H9 (cell line): ENCODE data around the gene CREG1. TPM values are rescaled to one million over a fixed set of nuclear protein-coding genes. Genes with fewer than 3 reads are reported as not detected.

ENCODE experiments used
- DNase-seq: peaks from one replicate; pipeline ENCODE4 v3.0.0-alpha.2; 2017
- H2AFZ ChIP-seq: one replicate; pipeline ENCODE4 v1.6.1; 2013; ENCODE audit warnings: mild to moderate bottlenecking, low read length, control low read depth, moderate library complexity
- H2AK5ac ChIP-seq: 2 replicates; pipeline ENCODE4 v1.6.1; 2013; ENCODE audit warnings: low read length, control low read depth, mixed read lengths; ENCODE audit not compliant: insufficient read length
- H2BK120ac ChIP-seq: one replicate; pipeline ENCODE4 v1.6.1; 2013; ENCODE audit warnings: low read depth, mild to moderate bottlenecking, low read length, control low read depth, inconsistent platforms; ENCODE audit not compliant: poor library complexity, severe bottlenecking
- H2BK12ac ChIP-seq: 2 replicates; pipeline ENCODE4 v1.6.1; 2013; ENCODE audit warnings: low read length, control low read depth, mixed read lengths, low read depth; ENCODE audit not compliant: insufficient read length
- H2BK15ac ChIP-seq: 2 replicates; pipeline ENCODE4 v1.6.1; 2013; ENCODE audit warnings: low read depth, low read length, control low read depth
- H2BK20ac ChIP-seq: one replicate; pipeline ENCODE4 v1.6.1; 2013; ENCODE audit warnings: low read depth, mild to moderate bottlenecking, low read length, control low read depth, inconsistent platforms; ENCODE audit not compliant: poor library complexity, severe bottlenecking
- H2BK5ac ChIP-seq: 2 replicates; pipeline ENCODE4 v1.6.1; 2013; ENCODE audit warnings: low read length, control low read depth, mixed read lengths; ENCODE audit not compliant: insufficient read length
- H3K14ac ChIP-seq: 2 replicates; pipeline ENCODE4 v1.6.1; 2013; ENCODE audit warnings: low read length, control low read depth; ENCODE audit not compliant: insufficient read depth
- H3K18ac ChIP-seq: 2 replicates; pipeline ENCODE4 v1.6.1; 2013; ENCODE audit warnings: low read depth, mild to moderate bottlenecking, mixed read lengths, low read length, control low read depth; ENCODE audit not compliant: insufficient read length
- H3K23ac ChIP-seq: 2 replicates; pipeline ENCODE4 v1.6.1; 2013; ENCODE audit warnings: low read length, control low read depth, mixed read lengths, low read depth; ENCODE audit not compliant: insufficient read length
- H3K23me2 ChIP-seq: 2 replicates; pipeline ENCODE4 v1.6.1; 2013; ENCODE audit warnings: low read depth, mild to moderate bottlenecking, mixed read lengths, low read length, control low read depth; ENCODE audit not compliant: insufficient read length, poor library complexity, severe bottlenecking
- H3K27ac ChIP-seq: 2 replicates; pipeline ENCODE4 v1.5.1; 2013; ENCODE audit warnings: low read length, control low read depth, mixed read lengths, low read depth; ENCODE audit not compliant: insufficient read length
- H3K27me3 ChIP-seq: 2 replicates; pipeline ENCODE4 v1.6.1; 2013; ENCODE audit warnings: low read length, control low read depth, inconsistent platforms; ENCODE audit not compliant: insufficient read depth
- H3K4ac ChIP-seq: 2 replicates; pipeline ENCODE4 v1.6.1; 2013; ENCODE audit warnings: low read depth, mild to moderate bottlenecking, control low read depth, inconsistent platforms, low read length, moderate library complexity
- H3K4me1 ChIP-seq: 2 replicates; pipeline ENCODE4 v1.6.1; 2013; ENCODE audit warnings: low read length, control low read depth, inconsistent platforms; ENCODE audit not compliant: insufficient read depth
- H3K4me2 ChIP-seq: 2 replicates; pipeline ENCODE4 v1.6.1; 2013; ENCODE audit warnings: low read length, control low read depth, mixed read lengths; ENCODE audit not compliant: insufficient read length, insufficient read depth
- H3K56ac ChIP-seq: 2 replicates; pipeline ENCODE4 v1.6.1; 2013; ENCODE audit warnings: low read depth, mild to moderate bottlenecking, mixed read lengths, low read length, control low read depth; ENCODE audit not compliant: insufficient read length
- H3K79me1 ChIP-seq: 2 replicates; pipeline ENCODE4 v1.6.1; 2013; ENCODE audit warnings: low read depth, mild to moderate bottlenecking, moderate library complexity, low read length, control low read depth, inconsistent platforms; ENCODE audit not compliant: insufficient read depth, poor library complexity, severe bottlenecking
- H3K79me2 ChIP-seq: 2 replicates; pipeline ENCODE4 v1.6.1; 2013; ENCODE audit warnings: low read length, control low read depth, inconsistent platforms; ENCODE audit not compliant: insufficient read depth
- H3K9ac ChIP-seq: 2 replicates; pipeline ENCODE4 v1.6.1; 2013; ENCODE audit warnings: low read length, control low read depth, mixed read lengths; ENCODE audit not compliant: insufficient read length; ENCODE audit errors: extremely low read depth
- H3K9me3 ChIP-seq: one replicate; pipeline ENCODE4 v1.6.1; 2013; ENCODE audit warnings: low read depth, low read length, inconsistent platforms; ENCODE audit not compliant: control insufficient read depth
- H3T11ph ChIP-seq: one replicate; pipeline ENCODE4 v1.6.1; 2013; ENCODE audit warnings: mild to moderate bottlenecking, low read length, control low read depth, inconsistent platforms
- H4K20me1 ChIP-seq: one replicate; pipeline ENCODE4 v1.6.1; 2013; ENCODE audit not compliant: control insufficient read depth, insufficient read length, insufficient read depth
- H4K5ac ChIP-seq: 2 replicates; pipeline ENCODE4 v1.6.1; 2013; ENCODE audit warnings: low read depth, mild to moderate bottlenecking, mixed read lengths, low read length, control low read depth; ENCODE audit not compliant: insufficient read length
- H4K8ac ChIP-seq: replicated peaks from 2 replicates; pipeline ENCODE4 v1.6.1; 2013; ENCODE audit warnings: low read length, control low read depth, mixed read lengths, low read depth; ENCODE audit not compliant: insufficient read length
- H4K91ac ChIP-seq: 2 replicates; pipeline ENCODE4 v1.6.1; 2013; ENCODE audit warnings: low read depth, mild to moderate bottlenecking, moderate library complexity, mixed read lengths, low read length, control low read depth; ENCODE audit not compliant: insufficient read length
- H3K27ac Mint-ChIP-seq, 3 experiments: 2 replicates in 2 of 3; 3 replicates in 1 of 3; pipeline ENCODE4 v1.8.0; 2020 to 2021; ENCODE audit warnings: mixed read lengths in 3 of 3, mild to moderate bottlenecking in 1 of 3, moderate library complexity in 1 of 3
- H3K27me3 Mint-ChIP-seq: 2 replicates; pipeline ENCODE4 v1.8.0; 2021; ENCODE audit warnings: low read depth, mild to moderate bottlenecking, moderate library complexity, mixed read lengths
- H3K36me3 Mint-ChIP-seq, 3 experiments: 2 replicates in 2 of 3; 3 replicates in 1 of 3; pipeline ENCODE4 v1.8.0; 2020 to 2021; ENCODE audit warnings: low read depth in 3 of 3, mixed read lengths in 3 of 3; ENCODE audit not compliant: insufficient read depth in 1 of 3
- H3K4me1 Mint-ChIP-seq, 2 experiments: 2 replicates each; pipeline ENCODE4 v1.8.0; 2020; ENCODE audit warnings: mixed read lengths in 2 of 2
- H3K4me3 Mint-ChIP-seq, 2 experiments: 2 replicates in 1 of 2; 3 replicates in 1 of 2; pipeline ENCODE4 v1.8.0; 2020 to 2021; ENCODE audit warnings: mild to moderate bottlenecking in 2 of 2, mixed read lengths in 2 of 2, moderate library complexity in 1 of 2
- H3K9me3 Mint-ChIP-seq, 2 experiments: 2 replicates in 1 of 2; 3 replicates in 1 of 2; pipeline ENCODE4 v1.8.0; 2020; ENCODE audit warnings: mild to moderate bottlenecking in 2 of 2, mixed read lengths in 2 of 2, moderate library complexity in 1 of 2
- WGBS: extraction: QIAGEN DNeasy Blood & Tissue Kit; methylation state at CpG from one replicate; pipeline ENCODE4 v1.1.7; 2013; ENCODE audit warnings: missing lambda C conversion rate, low lambda C conversion rate, mixed read lengths; ENCODE audit not compliant: insufficient read length; ENCODE audit errors: extremely low coverage; 5-methylcytosine and 5-hydroxymethylcytosine counted together
- total RNA-seq: library from RNA; stranded (reverse); gene quantifications from 2 replicates; pipeline ENCODE4 v1.2.1, GENCODE V29; 2021
- TF ChIP-seq, protein P1 (sequence below): fragments of 200-600 bp; sonication (generic); conservative IDR thresholded peaks from 3 replicates; pipeline ENCODE4 v1.8.0; 2021; ENCODE audit warnings: antibody characterized with exemption, mild to moderate bottlenecking

The CREG1 gene
- total RNA-seq, 1 experiment from 2014 or later = 19.8 TPM

DNA sequence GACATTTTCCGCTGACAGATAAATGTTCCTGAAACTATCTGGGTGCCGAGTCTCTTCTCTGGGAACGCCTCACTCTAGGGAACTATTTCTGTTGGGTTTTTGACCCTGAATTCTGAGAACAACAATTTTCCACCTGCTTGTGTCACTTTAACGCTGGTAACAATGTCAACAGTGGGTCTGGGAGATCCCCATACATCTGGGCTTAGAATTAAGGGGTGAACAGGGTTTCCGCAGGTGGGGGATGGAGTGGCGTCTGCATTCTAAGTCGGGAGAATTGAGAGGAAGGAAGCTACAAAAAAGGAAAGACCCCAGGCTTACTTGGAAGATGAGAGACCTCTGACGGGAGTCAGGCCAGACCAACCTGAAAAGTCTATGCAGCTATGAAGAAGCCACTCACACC lies 44.0 kb downstream of the CREG1 start:
- Histone ChIP-seq H4K20me1 (no peaks in the 10 kb centered on the region), H2BK15ac (no peak overlapping the region), H3K23ac (no peak overlapping the region), H3K4me2 (no peak overlapping the region), H4K5ac (no peak overlapping the region), H3K4ac (no peak overlapping the region), H3K79me2 (no peaks in the 10 kb centered on the region), H4K8ac (no peak overlapping the region), H2BK20ac (no peak overlapping the region), H3K27ac (no peak overlapping the region), H4K91ac (no peak overlapping the region), H2BK12ac (no peak overlapping the region), H3K56ac (no peak overlapping the region), H3K9ac (no peak overlapping the region), H2AFZ (no peak overlapping the region), H3K27me3 (no peaks in the 10 kb centered on the region), H3K14ac (no peak overlapping the region), H3K18ac (no peak overlapping the region), H2AK5ac (no peak overlapping the region), H3K79me1 (no peaks in the 10 kb centered on the region), H2BK120ac (no peak overlapping the region), H2BK5ac (no peak overlapping the region), H3K4me1 (no peaks in the 10 kb centered on the region), H3T11ph (no peak overlapping the region), H3K9me3 (no peaks in the 10 kb centered on the region), H3K23me2 (no peaks in the 10 kb centered on the region)
- DNase-seq = no peak
- H3K4me1 Mint-ChIP-seq = peaks cover 0 to 11% of the 10 kb centered on the region in 2 experiments; a peak in 3 of 4 replicates
- no peaks in the 10 kb centered on the region; the same call in 1 of the 2 replicates for H3K27me3 Mint-ChIP-seq
- WGBS = no CpG with 5 or more reads among the region's 8 CpGs
- no peak overlapping the region for H3K4me3 Mint-ChIP-seq
- TF ChIP-seq, protein P1, sequence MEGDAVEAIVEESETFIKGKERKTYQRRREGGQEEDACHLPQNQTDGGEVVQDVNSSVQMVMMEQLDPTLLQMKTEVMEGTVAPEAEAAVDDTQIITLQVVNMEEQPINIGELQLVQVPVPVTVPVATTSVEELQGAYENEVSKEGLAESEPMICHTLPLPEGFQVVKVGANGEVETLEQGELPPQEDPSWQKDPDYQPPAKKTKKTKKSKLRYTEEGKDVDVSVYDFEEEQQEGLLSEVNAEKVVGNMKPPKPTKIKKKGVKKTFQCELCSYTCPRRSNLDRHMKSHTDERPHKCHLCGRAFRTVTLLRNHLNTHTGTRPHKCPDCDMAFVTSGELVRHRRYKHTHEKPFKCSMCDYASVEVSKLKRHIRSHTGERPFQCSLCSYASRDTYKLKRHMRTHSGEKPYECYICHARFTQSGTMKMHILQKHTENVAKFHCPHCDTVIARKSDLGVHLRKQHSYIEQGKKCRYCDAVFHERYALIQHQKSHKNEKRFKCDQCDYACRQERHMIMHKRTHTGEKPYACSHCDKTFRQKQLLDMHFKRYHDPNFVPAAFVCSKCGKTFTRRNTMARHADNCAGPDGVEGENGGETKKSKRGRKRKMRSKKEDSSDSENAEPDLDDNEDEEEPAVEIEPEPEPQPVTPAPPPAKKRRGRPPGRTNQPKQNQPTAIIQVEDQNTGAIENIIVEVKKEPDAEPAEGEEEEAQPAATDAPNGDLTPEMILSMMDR = no peak
- no peak overlapping the region for H3K27ac Mint-ChIP-seq
- H3K36me3 Mint-ChIP-seq = no peaks in the 10 kb centered on the region
- no peaks in the 10 kb centered on the region for H3K9me3 Mint-ChIP-seq
